ENCODE results near the gene LRMDA. TPM values are rescaled to one million over a fixed set of nuclear protein-coding genes. Genes with fewer than 3 reads are reported as not detected.

LRMDA gene
- total and polyA plus RNA-seq, 2 of the 8 experiments (the other 6 are each of a cell fraction or from before 2014, with no cell fraction given) = 0.86 to 2.8 TPM

- TF ChIP-seq PHF8 (conservative IDR thresholded peaks at IDR 0.05; ENCODE audit: low read depth, low read length) (no peak), TBP (IDR thresholded peaks at IDR 0.05; ENCODE audit: low read depth, low read length) (no peak), SIRT6 (IDR thresholded peaks at IDR 0.05; ENCODE audit: low read length) (no peak), KDM4A (IDR thresholded peaks at IDR 0.05; ENCODE audit: low read depth, low read length, severe bottlenecking) (no peak), GTF2F1 (IDR thresholded peaks at IDR 0.05; ENCODE audit: borderline replicate concordance, low read depth, low read length) (no peak)
Measured at GRCh38 chr10:76071653-76072365, 640.4 kb downstream of the LRMDA start (continued).
